ENCODE data around the gene TEAD1.

TEAD1 gene

GRCh38 chr11:12769834-12770345, 95.7 kb downstream of the TEAD1 start:
- DNase-seq, result no peak

- DNase-seq, result no peak
Observed at GRCh38 chr11:12770435-12770834, 96.2 kb downstream of the TEAD1 start.

GRCh38 chr11:12770966-12771597, 96.9 kb downstream of the TEAD1 start:
- no peak for DNase-seq

GRCh38 chr11:12771875-12772274, 97.7 kb downstream of the TEAD1 start:
- DNase-seq, result no peak

GRCh38 chr11:12772324-12772723, 98.1 kb downstream of the TEAD1 start:
- no peak for DNase-seq

- no peak for DNase-seq
Observed at GRCh38 chr11:12773591-12773990, 99.4 kb downstream of the TEAD1 start.

GRCh38 chr11:12775955-12776354, 101.7 kb downstream of the TEAD1 start:
- DNase-seq, result no peak

- peak; percentile 53 for DNase-seq
Observed at GRCh38 chr11:12777208-12777874, 103.1 kb downstream of the TEAD1 start.

- peak; percentile 10 for DNase-seq
Observed at GRCh38 chr11:12778240-12778905, 104.2 kb downstream of the TEAD1 start.

GRCh38 chr11:12783765-12784164, 109.5 kb downstream of the TEAD1 start:
- DNase-seq, result no peak

GRCh38 chr11:12784445-12784844, 110.2 kb downstream of the TEAD1 start:
- no peak for DNase-seq

GRCh38 chr11:12784987-12785386, 110.8 kb downstream of the TEAD1 start:
- peak; percentile 29 for DNase-seq

- DNase-seq, result peak; percentile 78
Observed at GRCh38 chr11:12785901-12786300, 111.7 kb downstream of the TEAD1 start.

GRCh38 chr11:12786450-12786849, 112.2 kb downstream of the TEAD1 start:
- no peak for DNase-seq

- DNase-seq, result no peak
Observed at GRCh38 chr11:12786891-12787290, 112.7 kb downstream of the TEAD1 start.

- DNase-seq, result no peak
Observed at GRCh38 chr11:12787847-12788246, 113.6 kb downstream of the TEAD1 start.

- no peak for DNase-seq
Observed at GRCh38 chr11:12789054-12789453, 114.8 kb downstream of the TEAD1 start.

GRCh38 chr11:12789596-12790215, 115.5 kb downstream of the TEAD1 start:
- no peak for DNase-seq

GRCh38 chr11:12790861-12791616, 116.8 kb downstream of the TEAD1 start:
- no peak for DNase-seq

- DNase-seq, result no peak
Observed at GRCh38 chr11:12792018-12792417, 117.8 kb downstream of the TEAD1 start.

- DNase-seq, result no peak
Observed at GRCh38 chr11:12792590-12792989, 118.4 kb downstream of the TEAD1 start.

GRCh38 chr11:12793065-12793464, 118.8 kb downstream of the TEAD1 start:
- no peak for DNase-seq

- no peak for DNase-seq
Observed at GRCh38 chr11:12793506-12793905, 119.3 kb downstream of the TEAD1 start.
